Nephron (organoid): ENCODE data around the gene RANBP17.
"Not testable (repeated sequence)": the region's sequence is repeated elsewhere in the genome, so short reads cannot be mapped to it uniquely, and the experiment has no call there.

Experiments used
- H3K27ac Mint-ChIP-seq, 3 experiments: 2 replicates each; pipeline ENCODE4 v1.8.0; 2020; ENCODE audit warnings: mixed read lengths in 3 of 3, mild to moderate bottlenecking in 2 of 3, moderate library complexity in 1 of 3
- H3K27me3 Mint-ChIP-seq: 2 replicates; pipeline ENCODE4 v1.8.0; 2021; ENCODE audit warnings: low read depth, mild to moderate bottlenecking, moderate library complexity, mixed read lengths
- H3K36me3 Mint-ChIP-seq: 2 replicates; pipeline ENCODE4 v1.8.0; 2020; ENCODE audit warnings: low read depth, mixed read lengths
- H3K4me1 Mint-ChIP-seq: 2 replicates; pipeline ENCODE4 v1.8.0; 2020; ENCODE audit warnings: mixed read lengths
- H3K4me3 Mint-ChIP-seq, 3 experiments: 2 replicates each; pipeline ENCODE4 v1.8.0; 2020; ENCODE audit warnings: mild to moderate bottlenecking in 3 of 3, mixed read lengths in 3 of 3, moderate library complexity in 2 of 3
- H3K9me3 Mint-ChIP-seq: 2 replicates; pipeline ENCODE4 v1.8.0; 2020; ENCODE audit warnings: mixed read lengths
- CTCF ChIP-seq, 3 experiments: fragments of 200-600 bp; sonication (generic); IDR thresholded peaks; one replicate each; pipeline ENCODE4 v1.5.0; 2021; ENCODE audit warnings: antibody characterized with exemption in 3 of 3; ENCODE audit not compliant: unreplicated experiment in 3 of 3

The RANBP17 gene

GRCh38 chr5:170923910-170924620 is 62.2 kb downstream of the RANBP17 start:
- H3K27ac Mint-ChIP-seq, result no peak overlapping the region
- H3K4me3 Mint-ChIP-seq, result no peak overlapping the region
- H3K36me3 Mint-ChIP-seq, result peaks cover 14% of the 10 kb centered on the region
- peaks cover 4% of the 10 kb centered on the region for H3K4me1 Mint-ChIP-seq
- H3K9me3 Mint-ChIP-seq, result peaks cover 4% of the 10 kb centered on the region
- no peaks in the 10 kb centered on the region for H3K27me3 Mint-ChIP-seq
- no peak for TF ChIP-seq CTCF (IDR thresholded peaks at IDR 0.05; ENCODE audit: unreplicated experiment in 3 of 3)

GRCh38 chr5:170935534-170936218 is 73.9 kb downstream of the RANBP17 start:
- H3K9me3 Mint-ChIP-seq, result peaks cover 30% of the 10 kb centered on the region
- H3K36me3 Mint-ChIP-seq, result peaks cover 49% of the 10 kb centered on the region
- H3K27me3 Mint-ChIP-seq, H3K4me1 Mint-ChIP-seq, H3K27ac Mint-ChIP-seq, H3K4me3 Mint-ChIP-seq: not testable (repeated sequence)

- no peak overlapping the region for H3K4me3 Mint-ChIP-seq
- no peaks in the 10 kb centered on the region for H3K4me1 Mint-ChIP-seq
- H3K27ac Mint-ChIP-seq, result no peak overlapping the region
- peaks cover 47% of the 10 kb centered on the region for H3K36me3 Mint-ChIP-seq
- no peak for TF ChIP-seq CTCF (IDR thresholded peaks at IDR 0.05; ENCODE audit: unreplicated experiment in 3 of 3)
- no peaks in the 10 kb centered on the region for H3K27me3 Mint-ChIP-seq
- peaks cover 30% of the 10 kb centered on the region for H3K9me3 Mint-ChIP-seq
These were observed 75.3 kb downstream of the RANBP17 start for GRCh38 chr5:170937072-170937471.

- Mint-ChIP-seq H3K4me3 (no peak overlapping the region), H3K27ac (no peak overlapping the region), H3K9me3 (peaks cover 28% of the 10 kb centered on the region), H3K27me3 (no peaks in the 10 kb centered on the region), H3K4me1 (no peaks in the 10 kb centered on the region), H3K36me3 (peaks cover 43% of the 10 kb centered on the region)
- TF ChIP-seq CTCF (IDR thresholded peaks at IDR 0.05; ENCODE audit: unreplicated experiment in 3 of 3), result no peak
These were observed 76.1 kb downstream of the RANBP17 start for GRCh38 chr5:170937914-170938313.

- H3K4me3 Mint-ChIP-seq, result no peak overlapping the region
- no peaks in the 10 kb centered on the region for H3K4me1 Mint-ChIP-seq
- H3K27me3 Mint-ChIP-seq, result no peaks in the 10 kb centered on the region
- H3K36me3 Mint-ChIP-seq, result peaks cover 32% of the 10 kb centered on the region
- H3K9me3 Mint-ChIP-seq, result peaks cover 20% of the 10 kb centered on the region
- no peak for TF ChIP-seq CTCF (IDR thresholded peaks at IDR 0.05; ENCODE audit: unreplicated experiment in 3 of 3)
- no peak overlapping the region for H3K27ac Mint-ChIP-seq
These were observed 77.4 kb downstream of the RANBP17 start for GRCh38 chr5:170939178-170939577.

- Mint-ChIP-seq H3K4me3 (no peak overlapping the region), H3K27me3 (no peaks in the 10 kb centered on the region), H3K36me3 (peaks cover 21% of the 10 kb centered on the region), H3K9me3 (peaks cover 11% of the 10 kb centered on the region), H3K4me1 (no peaks in the 10 kb centered on the region), H3K27ac (no peak overlapping the region)
- TF ChIP-seq CTCF (IDR thresholded peaks at IDR 0.05; ENCODE audit: unreplicated experiment in 3 of 3), result no peak
These were observed 80.0 kb downstream of the RANBP17 start for GRCh38 chr5:170941788-170942187.
